ENCODE measurements around the gene ZNF804B.

- TF ChIP-seq CTCF (IDR thresholded peaks at IDR 0.05; ENCODE audit: low read depth, low read length) (no peak), EZH2phosphoT487 (IDR thresholded peaks at IDR 0.05; ENCODE audit: low read depth) (no peak)
Measured at GRCh38 chr7:88791891-88792290, 32.4 kb downstream of the ZNF804B start.

All from OCI-LY3 (cell line).